ENCODE results near the gene CCNE1. TPM values are rescaled to one million over a fixed set of nuclear protein-coding genes. Genes with fewer than 3 reads are reported as not detected.
"Not testable (repeated sequence)": the region's sequence is repeated elsewhere in the genome, so short reads cannot be mapped to it uniquely, and the experiment has no call there.

Gene CCNE1
- total RNA-seq, 4 donors from 2014 or later, result 1.8 to 5.9 (median 2.2) TPM

- DNase-seq, result no peak
- Histone ChIP-seq H3K4me1 (no peaks in the 10 kb centered on the region), H3K27me3 (no peaks in the 10 kb centered on the region), H3K27ac (no peak overlapping the region), H3K36me3 (no peaks in the 10 kb centered on the region), H3K9me3 (no peaks in the 10 kb centered on the region), H3K4me3 (no peak overlapping the region)
- no peak for TF ChIP-seq POLR2A (IDR thresholded peaks at IDR 0.05)
- TF ChIP-seq CTCF (IDR thresholded peaks at IDR 0.05), result no peak
These were observed 12.9 kb upstream of the CCNE1 start for GRCh38 chr19:29798774-29799497.

GRCh38 chr19:29800100-29800825, 11.5 kb upstream of the CCNE1 start:
- DNase-seq, result no peak
- no peak overlapping the region for H3K27ac ChIP-seq
- no peaks in the 10 kb centered on the region for H3K36me3 ChIP-seq
- no peaks in the 10 kb centered on the region for H3K27me3 ChIP-seq
- no peak for TF ChIP-seq POLR2A (IDR thresholded peaks at IDR 0.05)
- TF ChIP-seq CTCF (IDR thresholded peaks at IDR 0.05), result no peak
- H3K9me3 ChIP-seq, result no peaks in the 10 kb centered on the region
- no peak overlapping the region for H3K4me3 ChIP-seq
- no peaks in the 10 kb centered on the region for H3K4me1 ChIP-seq

- H3K36me3 ChIP-seq, H3K4me3 ChIP-seq, H3K9me3 ChIP-seq, H3K27ac ChIP-seq, H3K27me3 ChIP-seq, DNase-seq, H3K4me1 ChIP-seq: not testable (repeated sequence)
These were observed 7.8 kb upstream of the CCNE1 start for GRCh38 chr19:29803951-29804350.

- no peak overlapping the region for H3K4me3 ChIP-seq
- no peaks in the 10 kb centered on the region for H3K36me3 ChIP-seq
- TF ChIP-seq POLR2A (IDR thresholded peaks at IDR 0.05) (no peak), CTCF (IDR thresholded peaks at IDR 0.05) (no peak)
These were observed 7.3 kb upstream of the CCNE1 start for GRCh38 chr19:29804493-29804892.

GRCh38 chr19:29805031-29805965, 6.5 kb upstream of the CCNE1 start:
- Histone ChIP-seq H3K36me3 (no peaks in the 10 kb centered on the region), H3K27ac (no peak overlapping the region), H3K9me3 (no peaks in the 10 kb centered on the region), H3K4me3 (no peak overlapping the region), H3K27me3 (no peaks in the 10 kb centered on the region), H3K4me1 (no peaks in the 10 kb centered on the region)
- DNase-seq, result no peak
- TF ChIP-seq POLR2A (IDR thresholded peaks at IDR 0.05) (no peak), CTCF (IDR thresholded peaks at IDR 0.05) (no peak)

More at GRCh38 chr19:29804493-29804892, 7.3 kb upstream of the CCNE1 start:
- Histone ChIP-seq H3K27ac (no peak overlapping the region), H3K4me1 (no peaks in the 10 kb centered on the region), H3K9me3 (no peaks in the 10 kb centered on the region), H3K27me3 (no peaks in the 10 kb centered on the region)
- no peak for DNase-seq

Measured in Peyer's patch (tissue), 4 donors.